Rectal smooth muscle tissue (tissue), 1 donor: ENCODE measurements around the gene KYAT1.

Experiments used
- H3K27ac ChIP-seq: one replicate; pipeline ENCODE4 v1.7.0; 2013; ENCODE audit warnings: low read depth, low read length, inconsistent platforms
- H3K27me3 ChIP-seq: one replicate; pipeline ENCODE4 v1.7.0; 2013; ENCODE audit warnings: low read length; ENCODE audit not compliant: control insufficient read depth, insufficient read depth
- H3K36me3 ChIP-seq: one replicate; pipeline ENCODE4 v1.7.0; 2013; ENCODE audit warnings: low read length; ENCODE audit not compliant: control insufficient read depth, insufficient read depth
- H3K4me1 ChIP-seq: one replicate; pipeline ENCODE4 v1.7.0; 2013; ENCODE audit warnings: low read length; ENCODE audit not compliant: control insufficient read depth, insufficient read depth
- H3K4me3 ChIP-seq: one replicate; pipeline ENCODE4 v1.7.0; 2013; ENCODE audit warnings: low read length
- H3K9ac ChIP-seq: one replicate; pipeline ENCODE4 v1.7.0; 2013; ENCODE audit warnings: low read length

Gene KYAT1

DNA sequence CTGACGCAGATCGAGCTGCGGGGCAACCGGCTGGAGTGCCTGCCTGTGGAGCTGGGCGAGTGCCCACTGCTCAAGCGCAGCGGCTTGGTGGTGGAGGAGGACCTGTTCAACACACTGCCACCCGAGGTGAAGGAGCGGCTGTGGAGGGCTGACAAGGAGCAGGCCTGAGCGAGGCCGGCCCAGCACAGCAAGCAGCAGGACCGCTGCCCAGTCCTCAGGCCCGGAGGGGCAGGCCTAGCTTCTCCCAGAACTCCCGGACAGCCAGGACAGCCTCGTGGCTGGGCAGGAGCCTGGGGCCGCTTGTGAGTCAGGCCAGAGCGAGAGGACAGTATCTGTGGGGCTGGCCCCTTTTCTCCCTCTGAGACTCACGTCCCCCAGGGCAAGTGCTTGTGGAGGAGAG is 34.5 kb upstream of the KYAT1 start:
- H3K36me3 ChIP-seq, result peaks cover 11% of the 10 kb centered on the region
- peaks cover 37% of the 10 kb centered on the region for H3K4me1 ChIP-seq
- peak overlapping the region; percentile 74 for H3K27ac ChIP-seq
- H3K27me3 ChIP-seq, result no peaks in the 10 kb centered on the region
- H3K4me3 ChIP-seq, result no peak overlapping the region
- no peak overlapping the region for H3K9ac ChIP-seq

DNA sequence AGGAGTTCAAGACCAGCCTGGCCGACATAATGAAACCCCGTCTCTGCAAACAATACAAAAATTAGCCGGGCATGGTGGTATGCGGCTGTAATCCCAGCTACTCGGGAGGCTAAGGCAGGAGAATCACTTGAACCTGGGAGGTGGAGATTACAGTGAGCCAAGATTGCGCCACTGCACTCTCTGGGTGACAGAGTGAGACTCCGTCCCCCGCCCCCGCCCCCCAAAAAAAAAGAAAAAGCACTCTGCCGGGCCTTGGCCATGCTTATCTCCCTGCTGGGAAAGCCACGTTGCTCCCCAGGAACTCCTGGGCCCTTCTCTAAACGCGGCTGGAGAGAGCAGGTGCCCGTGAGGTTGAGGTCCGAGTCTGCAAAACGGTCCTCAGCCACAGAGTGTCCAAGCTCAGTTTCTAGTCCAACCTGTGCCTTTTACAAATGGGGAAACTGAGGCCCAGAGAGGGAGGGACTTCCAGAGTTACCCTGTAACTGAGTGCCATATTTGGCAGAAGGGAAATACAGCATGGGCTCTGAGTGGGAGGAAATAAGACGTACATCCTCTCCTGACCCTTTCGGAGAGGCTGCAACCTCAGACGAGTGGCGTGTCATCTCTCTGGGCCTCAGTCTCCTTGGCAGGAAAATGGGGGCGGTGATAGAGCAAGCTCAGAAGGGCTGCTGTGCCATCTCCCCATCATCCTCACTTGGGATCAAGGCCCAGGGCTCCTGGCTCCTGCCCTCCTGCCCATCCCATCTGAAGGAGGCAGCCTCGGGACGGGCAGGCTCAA is 32.4 kb upstream of the KYAT1 start:
- Histone ChIP-seq H3K36me3 (peaks cover 12% of the 10 kb centered on the region), H3K9ac (no peak overlapping the region), H3K4me1 (peaks cover 38% of the 10 kb centered on the region), H3K27me3 (no peaks in the 10 kb centered on the region), H3K27ac (no peak overlapping the region), H3K4me3 (no peak overlapping the region)

DNA sequence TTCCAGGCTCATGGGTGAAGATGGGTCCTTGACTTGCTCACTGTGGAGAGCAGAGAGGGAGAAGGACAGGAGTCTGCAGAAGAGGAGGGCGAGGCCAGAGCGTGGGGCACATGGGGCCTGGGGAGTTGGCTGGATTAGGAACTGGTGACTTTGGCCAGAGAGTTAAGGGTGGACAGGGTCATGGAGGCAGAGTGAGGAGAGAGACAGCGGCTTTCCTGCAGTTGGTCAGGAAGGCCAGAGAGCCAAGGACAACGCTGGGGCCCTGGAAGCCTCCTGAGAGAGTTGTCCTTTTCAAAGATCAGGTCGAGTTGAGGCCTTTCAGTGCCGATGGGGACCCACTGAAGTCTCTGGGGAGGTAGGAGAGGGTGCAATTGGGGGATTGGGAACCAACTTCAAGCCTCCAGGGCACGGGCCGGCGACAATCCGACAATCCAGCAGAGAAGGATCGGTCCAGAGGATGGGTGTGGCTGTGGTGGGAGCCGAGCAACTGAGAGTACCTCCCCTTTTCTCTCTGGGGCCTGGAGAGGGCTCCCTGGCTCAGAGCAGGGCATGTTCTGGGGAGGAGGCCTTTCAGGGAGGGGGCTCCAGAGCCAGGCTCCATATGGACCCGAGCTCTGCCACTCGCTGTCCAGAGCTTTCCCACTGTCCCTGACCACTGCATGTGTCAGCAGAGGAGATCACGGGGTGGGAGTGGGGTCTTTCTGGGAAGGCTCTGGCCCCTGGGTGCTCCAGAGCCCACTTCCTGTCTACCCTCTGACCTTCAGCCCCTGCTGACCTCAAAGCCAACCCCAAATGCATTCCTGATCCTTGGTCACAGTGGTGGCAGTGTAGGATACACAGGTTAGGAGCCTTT is 31.5 kb upstream of the KYAT1 start:
- Histone ChIP-seq H3K9ac (no peak overlapping the region), H3K4me1 (peaks cover 38% of the 10 kb centered on the region), H3K27ac (peak overlapping the region; percentile 49), H3K27me3 (no peaks in the 10 kb centered on the region), H3K4me3 (peak overlapping the region; percentile 4), H3K36me3 (peaks cover 21% of the 10 kb centered on the region)

DNA sequence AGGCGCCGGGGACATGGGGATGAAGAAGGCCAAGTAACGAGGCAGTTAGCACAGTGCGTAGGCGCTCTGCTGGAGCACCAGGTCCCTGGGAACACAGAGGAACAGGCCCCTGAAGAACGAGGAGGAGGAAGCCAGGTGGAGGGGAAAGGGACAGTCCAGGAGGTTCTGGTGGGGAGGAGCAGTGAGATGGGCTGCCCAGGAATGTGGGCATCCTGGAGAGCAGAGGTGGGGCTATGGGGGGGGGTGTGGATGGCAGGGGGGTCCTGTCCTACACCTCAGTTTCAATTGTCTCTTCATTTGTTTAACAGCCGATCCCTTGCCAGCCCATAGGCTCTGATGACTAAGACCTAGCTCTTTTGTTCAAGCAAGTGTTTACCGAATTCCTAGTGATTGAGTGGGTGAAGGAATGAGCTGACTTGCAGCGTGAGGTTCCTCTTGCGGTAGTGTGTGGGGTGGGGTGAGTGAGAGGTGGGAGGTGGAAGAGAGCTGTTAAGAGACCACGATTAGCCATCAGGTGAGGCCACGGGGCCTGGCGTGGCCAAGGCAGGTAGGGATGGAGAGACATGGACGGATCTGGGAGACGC is 30.6 kb upstream of the KYAT1 start:
- Histone ChIP-seq H3K36me3 (peaks cover 26% of the 10 kb centered on the region), H3K4me1 (peaks cover 36% of the 10 kb centered on the region), H3K4me3 (no peak overlapping the region)

DNA sequence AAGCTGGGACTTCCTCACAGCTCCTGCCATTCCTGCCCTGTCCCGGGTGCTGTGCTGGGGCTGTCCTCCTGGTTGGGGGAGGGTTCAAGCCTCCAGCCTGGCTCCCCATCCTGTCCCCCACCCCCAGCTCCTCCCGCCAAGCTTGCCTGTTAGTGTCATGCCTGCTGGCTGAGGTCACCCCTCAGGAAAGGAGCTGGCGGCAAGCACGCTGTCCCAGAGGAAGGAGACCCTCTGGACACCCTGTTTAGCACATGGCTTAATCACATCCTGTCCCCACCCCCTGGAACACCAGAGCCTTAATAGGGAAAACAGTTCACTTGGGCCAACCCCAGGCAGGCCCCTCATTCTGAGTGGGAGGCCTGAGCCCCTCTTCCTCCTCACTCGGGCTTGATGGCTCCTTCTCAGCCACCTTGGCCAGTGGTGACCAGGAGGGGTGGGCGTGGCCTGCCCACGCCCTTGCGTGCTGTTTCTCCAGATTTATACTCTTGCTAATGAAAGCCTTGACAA is 29.8 kb upstream of the KYAT1 start:
- Histone ChIP-seq H3K36me3 (peaks cover 25% of the 10 kb centered on the region), H3K4me1 (peaks cover 34% of the 10 kb centered on the region), H3K4me3 (no peak overlapping the region), H3K9ac (no peak overlapping the region), H3K27ac (peak overlapping the region; percentile 46), H3K27me3 (no peaks in the 10 kb centered on the region)

More for the DNA sequence above, 30.6 kb upstream of the KYAT1 start:
- Histone ChIP-seq H3K9ac (no peak overlapping the region), H3K27me3 (no peaks in the 10 kb centered on the region), H3K27ac (peak overlapping the region; percentile 46)

DNA sequence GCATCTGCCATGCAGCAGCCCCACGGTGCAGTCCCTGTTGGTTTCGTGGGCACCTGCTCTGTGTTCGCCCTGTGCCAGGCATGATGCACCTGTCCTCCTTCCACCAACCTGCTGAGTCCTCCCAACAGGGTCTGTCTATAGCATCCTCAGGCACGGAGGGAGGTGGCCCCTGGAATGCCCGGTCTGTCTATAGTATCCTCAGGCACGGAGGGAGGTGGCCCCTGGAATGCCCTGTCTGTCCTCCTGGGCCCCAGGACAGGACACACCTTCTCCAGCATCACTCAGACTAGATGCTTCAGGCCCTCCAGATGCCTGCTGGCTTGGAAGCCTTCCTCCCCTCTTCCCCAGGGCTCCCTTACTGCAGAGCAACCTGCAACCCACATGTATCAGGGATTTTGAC is 29.2 kb upstream of the KYAT1 start:
- Histone ChIP-seq H3K4me1 (peaks cover 28% of the 10 kb centered on the region), H3K4me3 (no peak overlapping the region), H3K27me3 (no peaks in the 10 kb centered on the region), H3K9ac (no peak overlapping the region), H3K27ac (peak overlapping the region; percentile 7), H3K36me3 (peaks cover 20% of the 10 kb centered on the region)

DNA sequence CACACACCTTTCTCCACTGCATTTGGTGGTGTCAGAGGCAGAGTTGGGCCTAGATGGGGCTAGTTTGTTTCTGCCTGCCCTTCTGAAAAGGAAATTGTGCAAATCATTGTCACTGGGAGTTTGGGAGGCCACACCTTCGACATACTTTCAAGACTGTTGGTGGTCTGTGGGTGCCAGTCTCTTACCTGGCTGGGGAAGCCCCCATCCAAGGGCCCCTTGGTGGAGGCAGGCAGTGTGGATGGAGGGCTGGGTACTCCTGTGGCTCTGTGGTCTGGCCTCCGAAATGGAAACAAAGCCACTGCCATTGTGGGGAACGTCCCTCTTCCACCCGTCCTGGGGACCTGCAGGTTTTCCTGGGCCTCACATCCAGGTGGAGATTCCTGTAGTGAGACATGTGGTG is 28.1 kb upstream of the KYAT1 start:
- peaks cover 20% of the 10 kb centered on the region for H3K36me3 ChIP-seq
- no peaks in the 10 kb centered on the region for H3K27me3 ChIP-seq
- no peak overlapping the region for H3K4me3 ChIP-seq
- H3K27ac ChIP-seq, result no peak overlapping the region
- no peak overlapping the region for H3K9ac ChIP-seq
- H3K4me1 ChIP-seq, result peaks cover 28% of the 10 kb centered on the region

DNA sequence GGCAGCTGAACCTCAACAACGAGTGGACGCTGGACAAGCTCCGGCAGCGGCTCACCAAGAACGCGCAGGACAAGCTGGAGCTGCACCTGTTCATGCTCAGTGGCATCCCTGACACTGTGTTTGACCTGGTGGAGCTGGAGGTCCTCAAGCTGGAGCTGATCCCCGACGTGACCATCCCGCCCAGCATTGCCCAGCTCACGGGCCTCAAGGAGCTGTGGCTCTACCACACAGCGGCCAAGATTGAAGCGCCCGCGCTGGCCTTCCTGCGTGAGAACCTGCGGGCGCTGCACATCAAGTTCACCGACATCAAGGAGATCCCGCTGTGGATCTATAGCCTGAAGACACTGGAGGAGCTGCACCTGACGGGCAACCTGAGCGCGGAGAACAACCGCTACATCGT is 26.6 kb upstream of the KYAT1 start:
- Histone ChIP-seq H3K27me3 (no peaks in the 10 kb centered on the region), H3K9ac (no peak overlapping the region), H3K36me3 (peaks cover 20% of the 10 kb centered on the region), H3K4me1 (peaks cover 25% of the 10 kb centered on the region), H3K4me3 (no peak overlapping the region), H3K27ac (no peak overlapping the region)

DNA sequence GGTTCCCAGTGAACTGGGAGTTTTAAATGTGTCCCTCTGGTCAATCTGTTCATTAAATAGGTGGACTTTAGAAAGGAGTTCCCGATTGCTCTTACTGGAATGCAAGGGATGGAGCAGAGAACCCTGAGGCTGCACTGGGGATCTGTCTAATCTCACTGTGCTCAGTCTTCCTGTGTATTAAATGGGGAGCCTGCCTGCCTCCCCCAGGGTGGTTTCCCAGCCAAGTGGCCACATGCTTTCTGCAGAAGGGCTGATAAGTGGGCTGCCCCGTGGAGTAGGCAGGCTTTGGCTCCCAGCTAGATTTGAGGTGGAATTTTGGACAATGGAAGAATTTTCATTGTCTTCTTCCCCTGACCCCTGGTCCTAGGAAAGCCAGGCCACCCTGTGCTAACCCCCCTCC is 25.0 kb upstream of the KYAT1 start:
- no peaks in the 10 kb centered on the region for H3K27me3 ChIP-seq
- H3K9ac ChIP-seq, result no peak overlapping the region
- H3K27ac ChIP-seq, result no peak overlapping the region
- peaks cover 11% of the 10 kb centered on the region for H3K4me1 ChIP-seq
- H3K4me3 ChIP-seq, result no peak overlapping the region
- H3K36me3 ChIP-seq, result peaks cover 20% of the 10 kb centered on the region

DNA sequence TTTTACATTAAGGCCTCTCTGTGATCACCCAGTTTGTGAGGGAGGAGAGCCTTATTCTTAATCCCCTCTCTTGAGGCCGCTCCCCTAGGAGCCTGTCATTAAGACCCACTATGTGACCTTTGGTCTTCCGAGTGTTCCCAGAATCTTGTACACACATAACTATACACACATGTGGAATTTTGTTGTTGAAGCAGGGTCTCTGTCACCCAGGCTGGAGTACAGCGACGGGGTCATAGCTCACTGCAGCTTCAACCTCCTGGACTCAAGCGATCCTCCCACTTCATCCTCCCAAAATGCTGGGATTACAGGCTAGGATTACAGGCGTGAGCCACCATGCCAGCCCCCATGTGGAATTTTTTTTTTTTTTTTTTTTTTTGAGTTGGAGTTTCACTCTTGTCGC is 24.2 kb upstream of the KYAT1 start:
- Histone ChIP-seq H3K27ac (no peak overlapping the region), H3K4me1 (peaks cover 4% of the 10 kb centered on the region), H3K4me3 (no peak overlapping the region), H3K9ac (no peak overlapping the region), H3K27me3 (no peaks in the 10 kb centered on the region), H3K36me3 (peaks cover 20% of the 10 kb centered on the region)

DNA sequence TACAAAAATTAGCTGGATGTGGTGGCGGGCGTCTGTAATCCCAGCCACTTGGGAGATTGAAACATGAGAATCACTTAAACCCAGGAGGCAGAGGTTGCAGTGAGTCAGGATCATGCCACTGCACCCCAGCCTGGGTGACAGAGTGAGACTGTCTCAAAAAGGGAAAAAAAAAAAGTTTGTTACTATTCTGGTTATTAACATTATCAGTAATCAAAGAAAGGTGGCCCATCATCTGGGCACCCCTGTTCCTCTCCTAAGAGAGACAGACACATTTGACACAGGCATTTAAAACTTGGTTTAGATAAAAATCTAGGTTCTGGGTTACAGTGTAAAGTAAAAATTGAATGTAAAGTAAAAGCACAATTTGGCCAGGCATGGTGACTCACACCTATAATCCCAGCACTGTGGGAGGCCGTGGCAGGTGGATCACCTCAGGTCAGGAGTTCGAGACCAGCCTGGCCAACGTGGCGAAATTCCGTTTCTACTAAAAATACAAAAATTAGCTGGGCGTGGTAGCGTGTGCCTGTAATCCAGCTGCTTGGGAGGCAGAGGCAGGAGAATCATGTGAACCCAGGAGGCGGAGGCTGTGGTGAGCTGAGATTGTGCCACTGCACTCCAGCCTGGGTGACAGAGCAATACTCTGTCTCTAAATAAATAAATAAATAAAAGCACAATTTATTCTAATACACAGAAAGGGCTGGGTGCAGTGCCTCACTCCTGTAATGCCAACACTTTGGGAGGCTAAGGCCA is 22.3 kb upstream of the KYAT1 start:
- H3K4me1 ChIP-seq, result peaks cover 2% of the 10 kb centered on the region
- peaks cover 18% of the 10 kb centered on the region for H3K36me3 ChIP-seq
- H3K4me3 ChIP-seq, result no peak overlapping the region
- H3K27me3 ChIP-seq, result no peaks in the 10 kb centered on the region
- H3K9ac ChIP-seq, result no peak overlapping the region
- no peak overlapping the region for H3K27ac ChIP-seq

DNA sequence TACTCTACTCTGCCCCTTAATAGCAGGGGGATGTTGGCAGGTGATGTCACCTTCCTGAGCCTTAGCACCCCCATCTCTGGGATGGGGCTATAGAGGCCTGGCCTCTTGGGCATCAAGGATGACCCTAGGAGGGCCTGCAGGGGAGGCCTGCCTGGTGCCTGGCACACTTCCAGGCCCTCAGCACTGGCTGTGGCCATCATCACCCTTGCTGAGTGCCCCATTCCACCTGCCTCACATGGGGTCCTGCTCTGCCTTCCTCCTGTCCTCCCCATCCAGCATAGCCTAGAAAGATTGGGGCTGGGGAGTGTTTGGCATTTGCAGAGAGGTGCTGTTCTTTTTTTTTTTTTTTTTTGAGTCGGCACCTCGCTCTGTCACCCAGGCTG is 21.3 kb upstream of the KYAT1 start:
- H3K9ac ChIP-seq, result no peak overlapping the region
- no peak overlapping the region for H3K4me3 ChIP-seq
- H3K36me3 ChIP-seq, result peaks cover 8% of the 10 kb centered on the region
- peaks cover 3% of the 10 kb centered on the region for H3K4me1 ChIP-seq
- H3K27me3 ChIP-seq, result no peaks in the 10 kb centered on the region
- H3K27ac ChIP-seq, result no peak overlapping the region
